DOHH2 (cell line): ENCODE data around the gene PDE7B.

Experiments used
- EZH2phosphoT487 ChIP-seq: fragments of 200-600 bp; sonication (generic); IDR thresholded peaks from 2 replicates; pipeline ENCODE4 v1.6.1; 2017; ENCODE audit warnings: borderline replicate concordance, mild to moderate bottlenecking, antibody characterized with exemption, low read length, moderate library complexity, mixed read lengths
- TF ChIP-seq, protein P1 (sequence below): fragments of 200-600 bp; sonication (generic); IDR thresholded peaks from one replicate; pipeline ENCODE4 v1.5.1; 2014; ENCODE audit warnings: antibody characterized with exemption, mild to moderate bottlenecking, low read depth, low read length; ENCODE audit not compliant: poor library complexity, severe bottlenecking

DNA sequence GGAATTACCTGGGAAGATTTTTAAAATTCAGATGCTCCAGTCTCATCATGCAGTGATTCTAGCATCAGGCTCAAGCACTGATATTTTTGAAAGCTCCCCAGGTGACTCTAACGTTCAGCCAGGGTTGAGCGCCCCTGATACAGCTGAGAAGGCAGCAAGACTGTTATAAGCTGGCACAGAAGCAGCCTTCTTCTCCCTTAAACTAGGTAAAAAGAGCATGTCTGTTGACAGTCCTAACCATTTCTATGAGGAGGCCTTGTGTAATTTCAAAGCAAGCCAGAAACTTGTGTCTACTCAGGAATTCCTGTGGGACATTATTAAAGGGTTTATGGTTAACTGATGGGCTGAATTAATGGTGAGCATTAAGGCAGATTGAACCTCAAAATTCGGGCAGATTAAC is 141.9 kb downstream of the PDE7B start:
- TF ChIP-seq, protein P1, sequence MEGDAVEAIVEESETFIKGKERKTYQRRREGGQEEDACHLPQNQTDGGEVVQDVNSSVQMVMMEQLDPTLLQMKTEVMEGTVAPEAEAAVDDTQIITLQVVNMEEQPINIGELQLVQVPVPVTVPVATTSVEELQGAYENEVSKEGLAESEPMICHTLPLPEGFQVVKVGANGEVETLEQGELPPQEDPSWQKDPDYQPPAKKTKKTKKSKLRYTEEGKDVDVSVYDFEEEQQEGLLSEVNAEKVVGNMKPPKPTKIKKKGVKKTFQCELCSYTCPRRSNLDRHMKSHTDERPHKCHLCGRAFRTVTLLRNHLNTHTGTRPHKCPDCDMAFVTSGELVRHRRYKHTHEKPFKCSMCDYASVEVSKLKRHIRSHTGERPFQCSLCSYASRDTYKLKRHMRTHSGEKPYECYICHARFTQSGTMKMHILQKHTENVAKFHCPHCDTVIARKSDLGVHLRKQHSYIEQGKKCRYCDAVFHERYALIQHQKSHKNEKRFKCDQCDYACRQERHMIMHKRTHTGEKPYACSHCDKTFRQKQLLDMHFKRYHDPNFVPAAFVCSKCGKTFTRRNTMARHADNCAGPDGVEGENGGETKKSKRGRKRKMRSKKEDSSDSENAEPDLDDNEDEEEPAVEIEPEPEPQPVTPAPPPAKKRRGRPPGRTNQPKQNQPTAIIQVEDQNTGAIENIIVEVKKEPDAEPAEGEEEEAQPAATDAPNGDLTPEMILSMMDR = no peak
- TF ChIP-seq EZH2phosphoT487 = no peak
